Anterior cingulate cortex (tissue), 58 donors: ENCODE data around the gene HERC2.

Experiments
- DNase-seq, 58 donors: peaks; one replicate each; lab custom pipeline; 2025; lab: John Stamatoyannopoulos, UW

Gene HERC2

GRCh38 chr15:28117432-28117990 lies 204.5 kb downstream of the HERC2 start:
- no peak for DNase-seq

DNA sequence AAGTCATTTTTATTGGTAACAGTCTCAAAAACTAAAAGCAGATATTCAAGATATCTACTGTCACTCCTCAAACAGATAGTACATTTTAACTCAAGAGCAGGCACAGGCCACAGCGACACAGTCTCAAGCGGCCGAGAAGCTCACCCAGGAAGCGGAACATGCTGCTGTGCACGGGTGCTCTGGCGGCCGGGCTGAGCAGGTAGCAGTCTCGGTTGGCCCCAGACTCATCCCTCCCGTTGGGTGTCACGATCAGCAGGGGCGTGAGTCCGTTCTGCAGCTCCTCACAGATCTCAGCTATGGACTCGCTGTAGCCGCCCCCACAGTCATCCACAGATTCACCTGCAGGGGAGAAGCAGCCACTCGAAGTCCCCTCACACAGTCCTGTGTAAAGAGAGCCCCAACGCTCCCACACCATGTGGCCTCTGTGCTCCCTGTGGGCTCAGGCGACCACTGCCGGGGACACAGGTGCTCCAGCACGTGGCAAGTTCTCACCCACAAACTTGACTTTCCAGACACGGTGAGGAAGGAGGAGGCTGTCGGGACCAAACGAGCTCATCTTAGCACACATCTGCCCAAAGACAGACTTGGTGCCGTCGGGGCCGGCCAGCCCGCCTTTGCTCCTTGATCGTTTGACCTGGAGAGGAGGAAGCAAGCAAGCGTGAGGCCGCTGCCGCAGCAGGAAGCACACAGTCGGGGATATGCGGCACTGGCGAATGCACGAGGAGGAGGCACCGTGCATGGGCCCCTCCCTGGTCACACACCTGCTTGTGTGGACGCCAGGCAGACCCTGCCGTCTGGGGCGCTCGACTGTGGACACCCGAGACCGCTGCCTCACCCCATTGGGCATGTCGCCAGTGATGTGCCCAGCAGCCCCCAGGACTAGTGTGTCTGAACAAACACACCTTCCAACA lies 205.2 kb downstream of the HERC2 start:
- DNase-seq = no peak

- no peak for DNase-seq
These were observed 206.1 kb downstream of the HERC2 start for GRCh38 chr15:28115871-28116270.

DNA sequence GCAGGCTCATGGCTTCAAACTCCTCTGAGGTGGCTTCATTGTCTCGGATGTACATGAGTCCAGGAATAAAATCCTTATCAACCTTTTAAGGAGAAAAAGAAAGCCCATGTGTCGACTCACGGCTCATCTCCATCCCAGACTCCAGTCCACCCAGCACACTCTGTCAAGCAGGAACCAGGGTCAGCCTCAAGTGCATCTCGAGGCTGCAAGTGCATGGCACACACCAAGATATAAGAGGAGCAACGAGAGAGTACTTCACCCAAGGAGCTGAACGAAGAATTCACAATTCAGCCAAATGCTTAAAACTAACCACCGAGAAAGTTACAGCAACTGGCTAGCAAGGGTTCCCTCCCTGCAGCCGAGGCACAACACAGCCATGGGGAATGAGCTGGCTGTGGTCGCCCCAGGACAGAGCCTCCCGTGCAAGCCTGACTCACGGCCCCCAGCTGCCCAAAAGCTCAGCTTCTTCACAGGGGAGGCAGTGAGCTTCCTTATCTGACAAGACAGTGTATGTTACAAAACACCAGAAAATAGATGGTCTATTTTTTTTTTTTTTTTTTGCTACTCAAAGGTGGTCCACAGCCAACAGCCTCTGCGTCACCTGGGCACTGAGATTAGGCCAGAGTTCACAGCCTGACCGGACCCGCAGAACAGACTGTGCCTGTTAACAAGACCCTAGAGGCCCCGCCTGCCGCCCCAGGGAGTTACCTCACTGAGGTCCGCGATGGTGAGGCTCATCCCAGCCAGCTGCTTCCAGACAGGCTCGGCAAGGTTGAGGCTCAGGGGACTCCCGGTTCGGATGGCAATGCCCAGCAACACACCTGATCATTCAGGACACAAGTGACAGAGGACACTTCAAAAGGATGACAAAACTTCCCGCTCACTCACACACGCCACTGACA lies 207.0 kb downstream of the HERC2 start:
- no peak for DNase-seq

DNA sequence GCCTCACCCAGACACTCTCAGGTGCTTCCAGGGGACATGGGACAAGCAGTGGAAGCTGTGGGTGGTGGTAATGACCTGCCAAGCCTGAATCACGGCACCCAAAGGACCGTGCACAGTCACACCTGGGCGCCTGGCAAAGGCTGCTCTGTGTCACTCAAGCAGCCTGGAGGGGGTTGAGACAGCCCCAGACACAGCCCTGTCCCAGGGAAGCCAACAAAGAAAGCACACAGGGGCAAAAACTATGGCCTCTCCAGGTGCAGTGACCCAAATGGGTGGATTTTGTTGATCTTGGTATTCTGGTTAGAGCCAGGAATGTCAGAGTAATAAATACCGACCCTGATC lies 207.9 kb downstream of the HERC2 start:
- no peak for DNase-seq

DNA sequence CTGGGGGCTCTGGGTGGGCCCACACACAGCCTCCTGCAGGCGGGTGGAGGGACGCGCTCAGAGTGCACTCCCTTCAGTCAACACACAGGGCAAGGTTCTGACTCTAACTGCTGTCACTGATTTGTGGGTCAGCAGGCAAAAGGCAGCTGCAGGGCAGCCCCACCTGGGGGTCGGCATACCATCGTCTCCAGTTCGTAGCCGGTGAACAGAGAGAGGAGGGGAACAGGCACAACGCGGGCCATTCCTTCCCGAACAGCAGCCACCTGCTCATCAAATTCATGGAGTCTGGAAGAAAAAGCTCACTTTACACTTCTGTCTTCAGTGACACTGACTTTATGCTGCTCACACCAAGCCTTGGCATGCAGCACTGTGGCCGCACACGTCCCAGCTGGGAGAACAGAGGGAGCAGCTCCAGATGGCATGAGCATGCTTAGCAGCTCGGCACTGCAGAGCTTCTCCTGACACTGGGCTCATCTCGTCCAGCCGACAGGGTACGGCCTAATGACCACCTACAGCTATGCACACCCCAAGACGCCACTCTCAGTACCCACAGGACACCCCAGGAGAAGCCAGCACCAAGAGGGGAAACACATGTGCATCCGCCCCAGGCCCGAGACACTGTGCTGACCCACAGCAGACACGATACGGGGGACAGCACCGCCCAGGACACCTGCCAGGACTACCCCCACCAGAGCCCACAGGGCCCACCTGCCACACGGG lies 208.4 kb downstream of the HERC2 start:
- DNase-seq = peak in 5 of 58 donors; percentile 23 to 50 (median 43)

DNA sequence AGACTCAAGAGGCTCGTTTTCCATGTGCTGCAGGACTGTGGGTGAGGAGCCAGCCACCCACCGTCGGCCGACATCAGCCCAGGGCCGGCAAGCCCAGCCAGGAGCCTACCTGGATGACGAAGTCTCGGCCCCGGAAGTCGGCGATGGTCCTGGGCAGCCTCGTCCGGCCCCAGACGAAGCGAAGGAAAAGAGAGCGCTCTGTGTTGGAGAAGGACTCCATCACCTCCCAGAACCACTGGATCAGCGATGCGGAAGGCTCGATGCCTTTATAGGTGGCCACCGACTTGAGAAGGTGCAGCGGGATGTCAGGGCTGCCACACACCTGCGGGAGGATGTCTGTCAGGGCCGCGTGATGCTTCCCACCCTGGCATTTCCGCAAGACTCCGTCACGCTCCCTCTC lies 209.0 kb downstream of the HERC2 start:
- no peak for DNase-seq

DNA sequence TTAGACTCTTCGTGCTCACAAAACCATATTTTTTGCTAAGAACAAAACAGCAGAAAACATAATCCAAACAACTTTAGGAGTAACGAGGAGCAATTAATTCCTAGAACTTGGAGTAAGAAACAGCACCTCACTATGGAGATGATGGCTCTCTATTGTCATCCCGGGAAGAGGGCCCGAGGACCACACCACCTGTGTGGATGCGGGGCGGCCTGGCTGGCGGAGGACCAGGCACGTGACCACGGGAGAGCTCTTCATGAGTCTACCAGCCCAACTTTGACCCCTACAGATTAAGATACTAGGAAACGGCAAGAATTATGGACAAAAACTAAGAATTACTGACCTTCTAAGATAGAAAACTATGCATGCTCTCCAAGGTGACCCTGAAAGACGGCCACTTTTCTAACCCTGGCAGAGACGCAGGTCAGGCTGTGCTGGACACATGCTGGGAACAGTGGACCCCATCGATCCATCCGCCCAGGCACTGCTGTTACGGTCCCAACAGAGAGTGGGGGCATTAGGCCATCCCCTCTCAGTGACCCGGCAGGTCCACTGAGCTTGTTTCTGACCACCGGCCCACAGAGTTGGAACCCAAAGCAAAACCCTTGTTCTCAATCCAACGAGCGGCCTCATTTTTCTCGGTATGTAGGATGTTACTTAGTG lies 209.7 kb downstream of the HERC2 start:
- no peak for DNase-seq

- DNase-seq = no peak
These were observed 210.4 kb downstream of the HERC2 start for GRCh38 chr15:28111543-28111942.

DNA sequence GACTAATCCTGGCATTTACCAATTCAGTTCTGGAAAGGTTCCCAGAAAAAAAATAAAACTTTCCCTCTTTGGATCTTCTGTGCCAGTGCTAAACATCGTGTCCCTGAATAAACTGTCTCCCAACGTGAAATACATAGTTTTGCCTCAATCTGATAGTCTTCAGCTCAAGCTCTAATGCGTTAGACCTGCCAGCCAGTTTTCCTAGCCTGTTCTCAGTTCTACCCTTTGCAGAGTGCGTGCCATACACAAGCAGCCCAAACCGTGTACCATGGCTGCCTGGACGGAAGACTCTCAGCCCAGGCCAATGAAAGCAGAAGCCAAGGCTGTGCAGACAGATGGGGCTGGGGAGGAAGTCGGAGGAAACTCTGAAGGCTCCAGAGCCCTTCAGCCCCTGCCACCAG lies 211.5 kb downstream of the HERC2 start:
- DNase-seq = no peak

GRCh38 chr15:28109626-28110455 lies 212.1 kb downstream of the HERC2 start:
- no peak for DNase-seq

- no peak for DNase-seq
These were observed 214.1 kb downstream of the HERC2 start for GRCh38 chr15:28107904-28108275.

GRCh38 chr15:28107111-28107903 lies 214.7 kb downstream of the HERC2 start:
- DNase-seq = no peak

DNA sequence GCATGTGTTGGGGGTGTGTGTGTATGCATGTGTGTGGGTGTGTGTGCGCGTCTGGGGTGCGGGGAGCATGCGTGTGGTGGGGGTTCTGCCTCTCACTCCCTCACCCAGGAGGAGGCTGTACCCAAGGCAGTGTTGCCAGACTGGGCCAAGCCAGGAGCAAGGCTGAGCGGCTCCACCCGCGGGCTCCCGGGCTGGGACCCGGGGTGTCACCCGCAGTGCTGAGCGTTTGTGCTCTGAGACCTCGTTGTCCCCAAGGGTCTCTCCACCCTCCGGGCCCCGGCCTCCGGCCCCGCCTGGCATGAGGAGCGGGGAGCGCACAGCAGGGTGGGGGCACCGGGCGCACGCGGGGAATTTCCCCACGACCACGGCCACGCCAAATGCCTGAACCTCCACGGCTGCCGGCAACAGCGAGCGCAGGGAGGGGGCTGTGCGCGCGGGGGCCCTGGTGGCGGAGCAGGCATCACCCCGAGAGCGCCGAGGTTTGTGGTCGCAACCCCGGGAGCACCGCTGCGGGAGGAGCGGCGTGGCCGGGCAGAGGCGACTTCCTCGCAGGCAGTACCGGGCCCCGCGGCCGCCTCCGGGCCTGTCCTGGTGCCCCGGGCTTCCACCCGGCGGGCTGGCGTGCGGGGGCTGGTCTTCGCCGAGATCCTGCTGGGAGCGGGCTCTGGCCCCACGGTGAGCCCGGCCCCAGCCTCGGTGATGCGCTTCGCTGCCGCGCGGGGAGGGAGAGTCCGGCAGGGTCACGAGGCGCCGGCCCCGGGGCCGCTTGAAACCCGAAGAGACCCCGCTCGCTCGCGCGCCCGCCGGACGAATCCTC lies 215.5 kb downstream of the HERC2 start:
- DNase-seq = no peak

- DNase-seq = no peak
These were observed 216.2 kb downstream of the HERC2 start for GRCh38 chr15:28105793-28106192.

DNA sequence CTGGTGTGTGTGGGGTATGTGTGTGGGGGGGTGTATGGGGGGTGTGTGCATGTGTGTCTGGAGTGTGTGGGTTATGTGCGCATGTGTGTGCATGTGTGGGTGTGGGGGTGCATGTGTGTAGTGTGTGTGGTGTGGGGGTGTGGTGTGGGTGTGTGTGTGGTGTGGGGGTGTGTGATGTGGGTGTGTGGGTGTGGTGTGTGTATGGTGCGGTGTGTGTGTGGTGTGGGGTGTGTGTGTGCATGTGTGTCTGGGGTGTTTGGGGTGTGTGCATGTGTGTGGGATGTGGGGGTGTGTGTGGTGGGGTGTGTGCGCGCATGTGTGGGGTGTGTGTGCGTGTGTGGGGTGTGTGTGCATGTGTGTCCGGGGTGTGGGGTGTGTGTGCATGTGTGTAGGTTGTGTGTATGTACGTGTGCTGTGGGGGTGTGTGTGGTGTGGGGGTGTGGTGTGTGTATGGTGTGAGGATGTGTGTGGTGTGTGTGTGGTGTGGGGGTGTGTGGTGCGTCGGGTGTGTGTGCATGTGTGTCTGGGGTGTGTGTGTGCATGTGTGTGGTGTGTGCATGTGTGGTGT lies 216.7 kb downstream of the HERC2 start:
- no peak for DNase-seq

GRCh38 chr15:28104326-28104725 lies 217.7 kb downstream of the HERC2 start:
- no peak for DNase-seq
